PFSK-1 (cell line): Measurements from ENCODE around the gene RYR1.
A peak's percentile ranks its signal among the peaks of the same experiment; 100 is the strongest.

ENCODE experiments used
- FOXP2 ChIP-seq: optimal IDR thresholded peaks from 2 replicates; pipeline ENCODE3; 2011; ENCODE audit warnings: borderline replicate concordance, control low read depth, inconsistent platforms; ENCODE audit not compliant: insufficient read depth; ENCODE audit errors: extremely low read length, extremely low read depth
- POLR2AphosphoS5 ChIP-seq: IDR thresholded peaks from 2 replicates; pipeline ENCODE4 v1.6.1; 2012; ENCODE audit warnings: low read depth, mild to moderate bottlenecking, control low read depth, low read length, moderate library complexity
- SIN3A ChIP-seq: IDR thresholded peaks from 2 replicates; pipeline ENCODE4 v1.6.1; 2012; ENCODE audit warnings: mild to moderate bottlenecking, low read length, moderate library complexity, borderline replicate concordance; ENCODE audit not compliant: insufficient read depth
- TAF1 ChIP-seq: IDR thresholded peaks from 2 replicates; pipeline ENCODE4 v1.6.1; 2012; ENCODE audit warnings: low read length, control low read depth, borderline replicate concordance; ENCODE audit not compliant: insufficient read depth
- TF ChIP-seq, protein P1 (sequence below), 2 experiments: IDR thresholded peaks; 2 replicates each; pipeline versions ENCODE4 v1.6.1 to v1.8.0; 2011 to 2012; ENCODE audit warnings: low read depth in 2 of 2, low read length in 2 of 2, control low read depth in 1 of 2, inconsistent platforms in 1 of 2, mild to moderate bottlenecking in 1 of 2, moderate library complexity in 1 of 2; ENCODE audit not compliant: insufficient read depth in 1 of 2

RYR1 gene

DNA sequence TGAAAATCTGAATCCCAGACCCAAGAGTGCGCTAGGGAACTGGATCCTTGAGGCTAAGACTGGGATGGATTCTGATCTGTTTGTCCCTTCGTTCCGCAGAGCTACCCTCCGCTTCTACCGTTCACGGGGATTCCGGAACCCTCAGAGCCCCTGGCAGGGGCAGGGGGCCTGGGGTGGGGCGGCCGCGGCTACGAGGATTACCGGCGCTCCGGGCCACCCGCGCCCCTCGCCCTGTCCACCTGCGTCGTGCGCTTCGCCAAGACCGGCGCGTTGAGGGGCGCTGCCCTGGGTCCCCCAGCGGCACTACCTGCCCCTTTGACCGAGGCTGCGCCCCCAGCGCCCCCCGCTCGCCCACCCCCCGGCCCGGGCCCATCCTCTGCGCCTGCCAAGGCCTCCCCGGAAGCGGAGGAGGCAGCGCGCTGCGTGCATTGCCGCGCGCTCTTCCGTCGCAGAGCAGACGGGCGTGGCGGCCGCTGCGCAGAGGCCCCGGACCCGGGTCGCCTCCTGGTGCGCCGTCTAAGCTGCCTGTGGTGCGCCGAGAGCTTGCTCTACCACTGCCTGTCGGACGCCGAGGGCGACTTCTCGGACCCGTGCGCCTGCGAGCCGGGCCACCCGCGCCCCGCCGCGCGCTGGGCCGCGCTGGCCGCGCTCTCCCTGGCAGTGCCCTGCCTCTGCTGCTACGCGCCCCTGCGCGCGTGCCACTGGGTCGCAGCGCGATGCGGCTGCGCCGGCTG is 37.9 kb upstream of the RYR1 start:
- TF ChIP-seq, protein P1, sequence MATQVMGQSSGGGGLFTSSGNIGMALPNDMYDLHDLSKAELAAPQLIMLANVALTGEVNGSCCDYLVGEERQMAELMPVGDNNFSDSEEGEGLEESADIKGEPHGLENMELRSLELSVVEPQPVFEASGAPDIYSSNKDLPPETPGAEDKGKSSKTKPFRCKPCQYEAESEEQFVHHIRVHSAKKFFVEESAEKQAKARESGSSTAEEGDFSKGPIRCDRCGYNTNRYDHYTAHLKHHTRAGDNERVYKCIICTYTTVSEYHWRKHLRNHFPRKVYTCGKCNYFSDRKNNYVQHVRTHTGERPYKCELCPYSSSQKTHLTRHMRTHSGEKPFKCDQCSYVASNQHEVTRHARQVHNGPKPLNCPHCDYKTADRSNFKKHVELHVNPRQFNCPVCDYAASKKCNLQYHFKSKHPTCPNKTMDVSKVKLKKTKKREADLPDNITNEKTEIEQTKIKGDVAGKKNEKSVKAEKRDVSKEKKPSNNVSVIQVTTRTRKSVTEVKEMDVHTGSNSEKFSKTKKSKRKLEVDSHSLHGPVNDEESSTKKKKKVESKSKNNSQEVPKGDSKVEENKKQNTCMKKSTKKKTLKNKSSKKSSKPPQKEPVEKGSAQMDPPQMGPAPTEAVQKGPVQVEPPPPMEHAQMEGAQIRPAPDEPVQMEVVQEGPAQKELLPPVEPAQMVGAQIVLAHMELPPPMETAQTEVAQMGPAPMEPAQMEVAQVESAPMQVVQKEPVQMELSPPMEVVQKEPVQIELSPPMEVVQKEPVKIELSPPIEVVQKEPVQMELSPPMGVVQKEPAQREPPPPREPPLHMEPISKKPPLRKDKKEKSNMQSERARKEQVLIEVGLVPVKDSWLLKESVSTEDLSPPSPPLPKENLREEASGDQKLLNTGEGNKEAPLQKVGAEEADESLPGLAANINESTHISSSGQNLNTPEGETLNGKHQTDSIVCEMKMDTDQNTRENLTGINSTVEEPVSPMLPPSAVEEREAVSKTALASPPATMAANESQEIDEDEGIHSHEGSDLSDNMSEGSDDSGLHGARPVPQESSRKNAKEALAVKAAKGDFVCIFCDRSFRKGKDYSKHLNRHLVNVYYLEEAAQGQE (IDR thresholded peaks at IDR 0.05; ENCODE audit: insufficient read depth in 1 of 2, low read depth in 2 of 2, low read length in 2 of 2), result no peak

DNA sequence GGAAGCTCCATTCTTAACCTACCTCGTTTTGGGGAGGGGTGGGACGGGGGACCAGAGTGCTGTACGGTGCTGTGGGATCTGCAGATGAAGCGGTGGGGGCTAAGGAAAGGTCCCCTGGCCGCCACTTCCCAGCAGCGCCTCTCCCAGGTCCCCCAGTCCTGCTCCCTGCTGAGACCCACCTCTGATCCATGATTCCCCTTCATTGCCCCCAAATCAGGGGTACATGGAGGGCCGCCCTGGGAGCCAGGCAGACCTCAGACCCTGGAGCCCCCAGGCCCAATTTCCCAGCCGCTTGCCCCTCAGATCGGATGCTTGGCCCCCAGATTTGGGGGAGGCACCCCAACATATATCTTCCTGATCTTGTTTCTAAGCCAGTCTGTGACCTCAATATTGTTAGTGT is 34.4 kb upstream of the RYR1 start:
- TF ChIP-seq POLR2AphosphoS5 (peak; percentile 50; the same call in 1 of the 2 replicates), TAF1 (no peak), SIN3A (peak; percentile 49; the same call in 1 of the 2 replicates), FOXP2 (no peak)
- TF ChIP-seq, protein P1 (IDR thresholded peaks at IDR 0.05; ENCODE audit: insufficient read depth in 1 of 2, low read depth in 2 of 2, low read length in 2 of 2), result no peak

DNA sequence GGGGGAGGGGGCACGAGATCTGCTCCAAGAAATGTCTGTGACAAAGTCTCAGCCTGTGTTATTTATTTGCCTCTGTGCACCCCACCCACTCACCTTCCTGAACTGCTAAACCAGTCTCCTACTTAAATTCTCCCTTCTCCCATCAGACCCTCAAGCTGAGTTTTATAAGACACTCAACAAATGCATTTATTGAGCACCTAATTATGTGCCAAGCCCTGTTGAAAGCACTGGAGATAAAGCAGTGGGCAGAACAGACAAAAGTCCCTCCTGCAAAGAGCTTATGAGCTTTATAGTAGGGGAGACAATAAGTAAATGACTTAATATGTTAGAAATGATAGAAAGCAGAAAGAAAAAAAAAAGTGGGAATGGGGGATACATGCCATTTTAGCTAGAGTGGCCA is 34.0 kb upstream of the RYR1 start:
- TF ChIP-seq, protein P1 (IDR thresholded peaks at IDR 0.05; ENCODE audit: insufficient read depth in 1 of 2, low read depth in 2 of 2, low read length in 2 of 2), result no peak
- peak; percentile 54; the same call in 1 of the 2 replicates for TF ChIP-seq POLR2AphosphoS5

DNA sequence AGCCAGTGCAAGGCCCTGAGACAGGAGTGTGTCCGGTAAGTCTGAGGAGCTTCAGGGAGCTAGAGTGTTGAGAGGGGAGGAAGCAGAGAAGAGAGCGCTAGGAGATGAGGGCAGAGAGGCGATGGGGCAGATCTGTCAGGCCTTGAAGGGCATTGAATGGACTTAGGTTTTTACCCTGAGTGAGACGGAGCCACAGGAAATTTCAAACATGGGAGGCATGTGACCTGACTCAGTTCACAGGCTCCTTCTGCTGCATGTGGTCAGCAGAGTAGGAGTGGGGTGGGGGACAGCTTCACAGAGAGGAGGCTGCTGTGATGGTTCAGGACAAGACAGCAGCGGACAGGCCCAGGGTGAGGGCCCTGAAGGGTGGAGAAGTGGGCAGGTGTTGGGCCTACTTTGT is 33.1 kb upstream of the RYR1 start:
- TF ChIP-seq, protein P1 (IDR thresholded peaks at IDR 0.05; ENCODE audit: insufficient read depth in 1 of 2, low read depth in 2 of 2, low read length in 2 of 2), result no peak
- no peak for TF ChIP-seq SIN3A
- no peak for TF ChIP-seq TAF1
- no peak for TF ChIP-seq FOXP2
- TF ChIP-seq POLR2AphosphoS5, result no peak; the same call in 1 of the 2 replicates

DNA sequence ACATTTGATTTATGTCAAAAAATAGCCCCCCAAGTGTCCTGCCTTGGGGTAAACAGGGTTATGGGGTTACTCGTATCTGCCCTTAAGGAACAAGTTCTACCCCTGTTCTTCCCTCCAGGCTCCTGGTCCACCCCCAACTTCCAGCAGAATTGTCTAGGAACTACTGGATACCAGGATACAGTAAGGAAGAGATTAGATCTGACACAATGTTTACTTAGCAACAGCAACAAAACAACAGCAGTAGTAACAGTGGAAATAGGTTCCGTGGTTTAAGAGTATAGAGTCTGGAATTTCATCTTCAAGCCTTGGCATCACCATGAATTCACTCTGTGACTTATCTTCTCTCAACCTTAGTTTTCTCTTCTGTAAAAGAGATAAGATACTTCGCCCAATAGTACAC is 32.3 kb upstream of the RYR1 start:
- TF ChIP-seq FOXP2 (no peak), TAF1 (no peak), POLR2AphosphoS5 (no peak), SIN3A (no peak)
- TF ChIP-seq, protein P1 (IDR thresholded peaks at IDR 0.05; ENCODE audit: insufficient read depth in 1 of 2, low read depth in 2 of 2, low read length in 2 of 2), result no peak
